CD4-positive, alpha-beta T cell (primary cell): ENCODE results near the gene CLEC20A. TPM values are rescaled to one million over a fixed set of nuclear protein-coding genes. Genes with fewer than 3 reads are reported as not detected.

Experiments
- ATAC-seq: fragments of 200-7000 bp; cut with Tn5 transposase; one replicate; pipeline ENCODE4 v1.10.0; 2022; ENCODE audit warnings: mild to moderate bottlenecking; ENCODE audit not compliant: poor library complexity
- CTCF ChIA-PET: fragments of 350-600 bp; sonication (Branson Sonifier 250); formaldehyde crosslinking; loops from one replicate; lab custom pipeline; 2021; ENCODE audit warnings: antibody characterized with exemption, inconsistent platforms; lab: Charles Lee
- POLR2A ChIA-PET: fragments of 350-600 bp; sonication (Branson Sonifier 250); formaldehyde crosslinking; loops from one replicate; lab custom pipeline; 2021; ENCODE audit warnings: antibody characterized with exemption, inconsistent platforms; lab: Charles Lee
- DNase-seq, 14 experiments: peaks; one replicate each; pipeline ENCODE4 v3.0.0-alpha.2; 2013 to 2020; ENCODE audit warnings: mixed read lengths in 2 of 14
- H3K27ac ChIP-seq, 2 donors: one replicate each; pipeline versions ENCODE4 v1.5.1 to v1.7.0; 2013; ENCODE audit warnings: low read length in 2 of 2, low read depth in 1 of 2, mild to moderate bottlenecking in 1 of 2
- H3K27me3 ChIP-seq, 2 experiments: 1 replicate in 1 of 2; 2 replicates in 1 of 2; pipeline versions ENCODE4 v1.6.1 to v1.7.0; 2013; ENCODE audit warnings: low read length in 2 of 2, control low read depth in 1 of 2, mild to moderate bottlenecking in 1 of 2, moderate library complexity in 1 of 2; ENCODE audit not compliant: insufficient read depth in 2 of 2, control insufficient read depth in 1 of 2
- H3K36me3 ChIP-seq: one replicate; pipeline ENCODE4 v1.6.1; 2013; ENCODE audit warnings: low read length, control low read depth; ENCODE audit not compliant: insufficient read depth
- H3K4me1 ChIP-seq: one replicate; pipeline ENCODE4 v1.6.1; 2013; ENCODE audit warnings: low read length, control low read depth; ENCODE audit not compliant: insufficient read depth
- H3K4me3 ChIP-seq: one replicate; pipeline ENCODE4 v1.5.1; 2013; ENCODE audit warnings: mild to moderate bottlenecking, low read length, moderate library complexity
- H3K9me3 ChIP-seq, 2 experiments: 1 replicate in 1 of 2; 2 replicates in 1 of 2; pipeline versions ENCODE4 v1.6.1 to v1.7.0; 2013; ENCODE audit warnings: low read length in 2 of 2, mild to moderate bottlenecking in 2 of 2, control low read depth in 1 of 2, moderate library complexity in 1 of 2; ENCODE audit not compliant: control insufficient read depth in 1 of 2, insufficient read depth in 1 of 2
- H3K27ac Mint-ChIP-seq: one replicate; pipeline ENCODE4 v1.8.0; 2020; ENCODE audit warnings: mixed read lengths
- H3K27me3 Mint-ChIP-seq: one replicate; pipeline ENCODE4 v1.8.0; 2021; ENCODE audit warnings: mixed read lengths
- H3K36me3 Mint-ChIP-seq: one replicate; pipeline ENCODE4 v1.8.0; 2021; ENCODE audit warnings: low read depth, mixed read lengths
- H3K4me1 Mint-ChIP-seq: one replicate; pipeline ENCODE4 v1.8.0; 2021; ENCODE audit warnings: low read depth, mixed read lengths
- H3K4me3 Mint-ChIP-seq: one replicate; pipeline ENCODE4 v1.8.0; 2020; ENCODE audit warnings: mild to moderate bottlenecking, mixed read lengths
- H3K9me3 Mint-ChIP-seq: one replicate; pipeline ENCODE4 v1.8.0; 2020; ENCODE audit warnings: mixed read lengths
- CTCF ChIP-seq: fragments of 200-600 bp; IDR thresholded peaks from one replicate; pipeline ENCODE4 v1.8.0; 2022; ENCODE audit warnings: antibody characterized with exemption, mild to moderate bottlenecking
- intact Hi-C, 2 experiments: fragments of 100-400 bp; cut with DNase I in 1 of 2; cut with micrococcal nuclease in 1 of 2; formaldehyde crosslinking; loops; one replicate each; pipeline versions ENCODE4 v1.15.1 to v1.9.0; 2023 to 2025; cut with DNase I, micrococcal nuclease
- total RNA-seq, 174 experiments: library from RNA in 2 of 174; stranded (reverse) in 2 of 174; gene quantifications; one replicate each; pipeline ENCODE4 v1.2.3 and lab custom pipeline; 2021 to 2026

CLEC20A gene
- total RNA-seq, 2 experiments from 2014 or later, result not detected

- no peak overlapping the region for H3K27ac Mint-ChIP-seq
- no peak for ATAC-seq
- Histone ChIP-seq H3K9me3 (peaks cover 0 to 5% of the 10 kb centered on the region in 2 experiments), H3K4me1 (peaks cover 2% of the 10 kb centered on the region), H3K4me3 (no peak overlapping the region), H3K27ac (no peak overlapping the region), H3K36me3 (no peaks in the 10 kb centered on the region), H3K27me3 (no peaks in the 10 kb centered on the region)
- no peaks in the 10 kb centered on the region for H3K36me3 Mint-ChIP-seq
- ChIA-PET POLR2A (no interaction called here), CTCF (no interaction called here)
- H3K4me3 Mint-ChIP-seq, result no peak overlapping the region
- no peak for TF ChIP-seq CTCF
- no peaks in the 10 kb centered on the region for H3K4me1 Mint-ChIP-seq
- no peak for DNase-seq
- no peaks in the 10 kb centered on the region for H3K27me3 Mint-ChIP-seq
- intact Hi-C loops, result no loop called here
- H3K9me3 Mint-ChIP-seq, result no peaks in the 10 kb centered on the region
Measured at GRCh38 chr1:178509414-178510007, 12.7 kb upstream of the CLEC20A start.

- no peak overlapping the region for H3K27ac Mint-ChIP-seq
- Histone ChIP-seq H3K27me3 (peaks cover 0 to 8% of the 10 kb centered on the region in 2 experiments), H3K4me3 (no peak overlapping the region), H3K9me3 (peaks cover 0 to 5% of the 10 kb centered on the region in 2 experiments), H3K27ac (no peak overlapping the region), H3K4me1 (peaks cover 2% of the 10 kb centered on the region), H3K36me3 (no peaks in the 10 kb centered on the region)
- no peaks in the 10 kb centered on the region for H3K36me3 Mint-ChIP-seq
- intact Hi-C loops, result no loop called here
- H3K9me3 Mint-ChIP-seq, result no peaks in the 10 kb centered on the region
- DNase-seq, result no peak
- H3K4me3 Mint-ChIP-seq, result no peak overlapping the region
- H3K4me1 Mint-ChIP-seq, result no peaks in the 10 kb centered on the region
- ATAC-seq, result no peak
- POLR2A ChIA-PET, result no interaction called here
- H3K27me3 Mint-ChIP-seq, result peaks cover 5% of the 10 kb centered on the region
- CTCF ChIA-PET, result no interaction called here
- no peak for TF ChIP-seq CTCF
Measured at GRCh38 chr1:178506669-178507068, 9.9 kb upstream of the CLEC20A start.

- H3K4me3 ChIP-seq, result no peak overlapping the region
- no peak overlapping the region for H3K27ac ChIP-seq
- CTCF ChIA-PET, result no interaction called here
- H3K27me3 ChIP-seq, result peaks cover 0 to 8% of the 10 kb centered on the region in 2 experiments
- intact Hi-C loops, result no loop called here
- H3K9me3 ChIP-seq, result peaks cover 0 to 5% of the 10 kb centered on the region in 2 experiments
- Mint-ChIP-seq H3K9me3 (no peaks in the 10 kb centered on the region), H3K4me3 (no peak overlapping the region), H3K36me3 (no peaks in the 10 kb centered on the region), H3K27ac (no peak overlapping the region), H3K4me1 (no peaks in the 10 kb centered on the region), H3K27me3 (peaks cover 5% of the 10 kb centered on the region)
- H3K4me1 ChIP-seq, result peaks cover 2% of the 10 kb centered on the region
- POLR2A ChIA-PET, result interaction anchor here (0.6 kb wide), 1 partner anchor 94 kb away, joined by 4 read pairs; no protein-coding TSS in a partner anchor
- no peaks in the 10 kb centered on the region for H3K36me3 ChIP-seq
- DNase-seq, result no peak
- no peak for TF ChIP-seq CTCF
- ATAC-seq, result no peak
Measured at GRCh38 chr1:178506177-178506576, 9.4 kb upstream of the CLEC20A start.
